Mesenchymal stem cell (in vitro differentiated cells and primary cell): ENCODE results near the gene ENDOD1.

Experiments
- DNase-seq: peaks from one replicate; pipeline ENCODE4 v3.0.0-alpha.2; 2013
- H2AFZ ChIP-seq: one replicate; pipeline ENCODE4 v1.6.1; 2013; ENCODE audit warnings: low read depth, mild to moderate bottlenecking, control low read depth, inconsistent platforms, low read length, moderate library complexity
- H2AK5ac ChIP-seq: 2 replicates; pipeline ENCODE4 v1.6.1; 2013; ENCODE audit warnings: low read length, moderate library complexity, mild to moderate bottlenecking, inconsistent platforms; ENCODE audit not compliant: severe bottlenecking
- H2BK120ac ChIP-seq: one replicate; pipeline ENCODE4 v1.6.1; 2013; ENCODE audit warnings: low read depth, mild to moderate bottlenecking, inconsistent platforms, low read length, moderate library complexity
- H2BK12ac ChIP-seq, 2 experiments: one replicate each; pipeline ENCODE4 v1.6.1; 2013; ENCODE audit warnings: inconsistent platforms in 2 of 2, low read length in 2 of 2, mild to moderate bottlenecking in 2 of 2, moderate library complexity in 2 of 2, control low read depth in 1 of 2
- H2BK15ac ChIP-seq: one replicate; pipeline ENCODE4 v1.6.1; 2013; ENCODE audit warnings: mild to moderate bottlenecking, low read depth, inconsistent platforms; ENCODE audit not compliant: poor library complexity, severe bottlenecking
- H2BK5ac ChIP-seq: 2 replicates; pipeline ENCODE4 v1.6.1; 2013; ENCODE audit warnings: low read depth, mild to moderate bottlenecking, low read length, control low read depth, inconsistent platforms; ENCODE audit not compliant: poor library complexity, severe bottlenecking
- H3K14ac ChIP-seq, 2 experiments: one replicate each; pipeline ENCODE4 v1.6.1; 2013; ENCODE audit warnings: inconsistent platforms in 2 of 2, low read length in 2 of 2, control low read depth in 1 of 2, mild to moderate bottlenecking in 1 of 2, moderate library complexity in 1 of 2
- H3K18ac ChIP-seq, 2 experiments: one replicate each; pipeline ENCODE4 v1.6.1; 2013; ENCODE audit warnings: inconsistent platforms in 2 of 2, low read length in 2 of 2, control low read depth in 1 of 2, low read depth in 1 of 2, mild to moderate bottlenecking in 1 of 2
- H3K23ac ChIP-seq, 2 experiments: one replicate each; pipeline ENCODE4 v1.6.1; 2013; ENCODE audit warnings: inconsistent platforms in 2 of 2, low read length in 2 of 2, mild to moderate bottlenecking in 2 of 2, moderate library complexity in 2 of 2, control low read depth in 1 of 2
- H3K27ac ChIP-seq: 2 replicates; pipeline ENCODE4 v1.5.1; 2013; ENCODE audit warnings: mild to moderate bottlenecking, moderate library complexity, low read length, control low read depth, inconsistent platforms; ENCODE audit not compliant: poor library complexity, severe bottlenecking
- H3K27me3 ChIP-seq, 2 experiments: 2 replicates each; pipeline versions ENCODE4 v1.6.1 to v1.7.0; 2013; ENCODE audit warnings: low read length in 2 of 2, mild to moderate bottlenecking in 2 of 2, moderate library complexity in 2 of 2, control low read depth in 1 of 2, inconsistent platforms in 1 of 2; ENCODE audit not compliant: control insufficient read depth in 1 of 2, insufficient read depth in 1 of 2
- H3K36me3 ChIP-seq, 2 experiments: 2 replicates each; pipeline versions ENCODE4 v1.6.1 to v1.7.0; 2013; ENCODE audit warnings: low read length in 2 of 2, control low read depth in 1 of 2, inconsistent platforms in 1 of 2, low read depth in 1 of 2, mild to moderate bottlenecking in 1 of 2; ENCODE audit not compliant: insufficient read depth in 2 of 2, control insufficient read depth in 1 of 2
- H3K4ac ChIP-seq, 2 experiments: one replicate each; pipeline ENCODE4 v1.6.1; 2013; ENCODE audit warnings: inconsistent platforms in 2 of 2, low read length in 2 of 2, mild to moderate bottlenecking in 2 of 2, moderate library complexity in 2 of 2, control low read depth in 1 of 2, low read depth in 1 of 2
- H3K4me1 ChIP-seq: 2 replicates; pipeline ENCODE4 v1.6.1; 2013; ENCODE audit warnings: low read depth, low read length, control low read depth; ENCODE audit not compliant: control insufficient read depth, insufficient read depth
- H3K4me2 ChIP-seq: 2 replicates; pipeline ENCODE4 v1.6.1; 2013; ENCODE audit warnings: low read length, mild to moderate bottlenecking, inconsistent platforms; ENCODE audit not compliant: poor library complexity, severe bottlenecking
- H3K4me3 ChIP-seq, 2 experiments: 2 replicates each; pipeline versions ENCODE4 v1.5.1 to v1.7.0; 2013; ENCODE audit warnings: low read length in 2 of 2, mild to moderate bottlenecking in 2 of 2, control low read depth in 1 of 2, low read depth in 1 of 2; ENCODE audit not compliant: insufficient read depth in 1 of 2
- H3K79me1 ChIP-seq: replicated peaks from 2 replicates; pipeline ENCODE4 v1.6.1; 2013; ENCODE audit warnings: mild to moderate bottlenecking, control low read depth, low read length, inconsistent platforms; ENCODE audit not compliant: poor library complexity, severe bottlenecking
- H3K9ac ChIP-seq: 2 replicates; pipeline ENCODE4 v1.7.0; 2013; ENCODE audit warnings: mild to moderate bottlenecking, low read length, moderate library complexity
- H3K9me3 ChIP-seq: 2 replicates; pipeline ENCODE4 v1.7.0; 2013; ENCODE audit warnings: mild to moderate bottlenecking, low read length; ENCODE audit not compliant: control insufficient read depth
- H4K8ac ChIP-seq: one replicate; pipeline ENCODE4 v1.6.1; 2013; ENCODE audit warnings: inconsistent platforms, mild to moderate bottlenecking, low read length, moderate library complexity
- H4K91ac ChIP-seq: one replicate; pipeline ENCODE4 v1.6.1; 2013; ENCODE audit warnings: mild to moderate bottlenecking, low read length, inconsistent platforms
- WGBS: methylation state at CpG from one replicate; pipeline ENCODE4 v1.1.7; 2013; ENCODE audit warnings: mixed read lengths; 5-methylcytosine and 5-hydroxymethylcytosine counted together

ENDOD1 gene

GRCh38 chr11:95098826-95099225, 9.2 kb downstream of the ENDOD1 start:
- Histone ChIP-seq H3K79me1 (peaks cover 3% of the 10 kb centered on the region), H3K4me3 (no peak overlapping the region), H3K27me3 (no peaks in the 10 kb centered on the region), H2BK5ac (no peak overlapping the region), H2AK5ac (no peak overlapping the region), H2AFZ (no peak overlapping the region), H3K14ac (no peak overlapping the region), H3K9ac (no peak overlapping the region), H2BK15ac (no peak overlapping the region), H3K4me1 (peaks cover 2% of the 10 kb centered on the region), H3K9me3 (no peaks in the 10 kb centered on the region), H2BK12ac (no peak overlapping the region), H2BK120ac (no peak overlapping the region), H4K8ac (no peak overlapping the region), H3K36me3 (no peaks in the 10 kb centered on the region), H4K91ac (no peak overlapping the region), H3K23ac (no peak overlapping the region), H3K27ac (no peak overlapping the region), H3K4me2 (no peak overlapping the region), H3K4ac (no peak overlapping the region), H3K18ac (no peak overlapping the region)
- WGBS = 100% methylated on average over 2 of the region's 3 CpGs
- no peak for DNase-seq

- Histone ChIP-seq H2BK15ac (no peak overlapping the region), H3K4me3 (no peak overlapping the region), H3K4me1 (peaks cover 2% of the 10 kb centered on the region), H4K91ac (no peak overlapping the region), H3K27me3 (no peaks in the 10 kb centered on the region), H2BK120ac (no peak overlapping the region), H2BK12ac (no peak overlapping the region), H2BK5ac (no peak overlapping the region), H4K8ac (no peak overlapping the region), H3K18ac (no peak overlapping the region), H3K36me3 (no peaks in the 10 kb centered on the region), H3K79me1 (peaks cover 5% of the 10 kb centered on the region), H3K4ac (no peak overlapping the region), H2AK5ac (no peak overlapping the region), H3K9me3 (no peaks in the 10 kb centered on the region), H3K23ac (no peak overlapping the region), H3K27ac (no peak overlapping the region), H3K14ac (no peak overlapping the region), H3K9ac (no peak overlapping the region), H3K4me2 (no peak overlapping the region), H2AFZ (no peak overlapping the region)
- 82% methylated on average over 3 of the region's 4 CpGs for WGBS
- no peak for DNase-seq
Measured at GRCh38 chr11:95100191-95100648, 10.6 kb downstream of the ENDOD1 start.

- no peak overlapping the region for H2AFZ ChIP-seq
- H3K9me3 ChIP-seq = no peaks in the 10 kb centered on the region
- H4K8ac ChIP-seq = no peak overlapping the region
- DNase-seq = no peak
- H3K79me1 ChIP-seq = peaks cover 5% of the 10 kb centered on the region
- no peak overlapping the region for H3K4me2 ChIP-seq
- H3K18ac ChIP-seq = no peak overlapping the region
- no peak overlapping the region for H4K91ac ChIP-seq
- no peaks in the 10 kb centered on the region for H3K36me3 ChIP-seq
- no peak overlapping the region for H3K23ac ChIP-seq
- H3K27ac ChIP-seq = no peak overlapping the region
- no peak overlapping the region for H2BK120ac ChIP-seq
- no peaks in the 10 kb centered on the region for H3K27me3 ChIP-seq
- 100% methylated on average over 2 of the region's 6 CpGs for WGBS
- peaks cover 2% of the 10 kb centered on the region for H3K4me1 ChIP-seq
- no peak overlapping the region for H3K14ac ChIP-seq
- H3K4ac ChIP-seq = no peak overlapping the region
- H2BK12ac ChIP-seq = no peak overlapping the region
- no peak overlapping the region for H3K9ac ChIP-seq
- no peak overlapping the region for H2BK5ac ChIP-seq
- H2BK15ac ChIP-seq = no peak overlapping the region
- H3K4me3 ChIP-seq = no peak overlapping the region
- H2AK5ac ChIP-seq = no peak overlapping the region
Measured at GRCh38 chr11:95100856-95101507, 11.3 kb downstream of the ENDOD1 start.

GRCh38 chr11:95101935-95102334, 12.3 kb downstream of the ENDOD1 start:
- Histone ChIP-seq H3K9ac (no peak overlapping the region), H3K27me3 (no peaks in the 10 kb centered on the region), H2BK15ac (no peak overlapping the region), H3K27ac (no peak overlapping the region), H2BK12ac (no peak overlapping the region), H3K18ac (no peak overlapping the region), H3K4me3 (no peak overlapping the region), H4K8ac (no peak overlapping the region), H3K4me2 (no peak overlapping the region), H2AK5ac (no peak overlapping the region), H2BK120ac (no peak overlapping the region), H3K4me1 (peaks cover 2% of the 10 kb centered on the region), H4K91ac (no peak overlapping the region), H3K9me3 (no peaks in the 10 kb centered on the region), H3K79me1 (peaks cover 6% of the 10 kb centered on the region), H3K23ac (no peak overlapping the region), H3K4ac (no peak overlapping the region), H2AFZ (no peak overlapping the region), H3K36me3 (no peaks in the 10 kb centered on the region), H3K14ac (no peak overlapping the region), H2BK5ac (no peak overlapping the region)
- WGBS = 19% methylated on average over 1 of the region's 1 CpG
- no peak for DNase-seq
